GM19324 (cell line): ENCODE results near the gene CXCR5.

Experiments used
- ATAC-seq: cut with Tn5 transposase; IDR thresholded peaks from one replicate; pipeline ENCODE4 v1.9.1; 2021; ENCODE audit warnings: mild to moderate bottlenecking, moderate library complexity; ENCODE audit not compliant: unreplicated experiment, low FRiP score

The CXCR5 gene

GRCh38 chr11:118873804-118874203 lies 9.9 kb upstream of the CXCR5 start:
- ATAC-seq, result no peak

DNA sequence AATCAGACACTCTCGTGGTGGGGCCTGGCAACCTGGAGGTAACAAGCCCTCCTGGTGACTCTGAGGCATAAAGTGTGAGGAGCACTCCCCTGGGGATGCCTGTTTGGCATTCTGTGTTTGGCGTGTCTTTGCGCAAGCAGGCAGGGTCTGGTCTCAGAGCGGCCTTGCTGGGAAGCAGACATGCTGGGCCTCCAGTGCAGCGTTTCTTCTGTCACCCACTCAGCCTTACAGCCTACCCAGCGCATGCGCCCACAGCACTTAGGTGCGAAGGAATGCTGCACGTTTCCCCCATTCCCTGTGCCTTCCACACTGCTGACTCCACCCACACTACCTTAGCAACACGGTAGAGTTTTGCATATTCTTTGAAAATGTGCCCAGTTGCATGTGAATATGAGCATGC lies 7.4 kb upstream of the CXCR5 start:
- ATAC-seq, result no peak

GRCh38 chr11:118877487-118878162 lies 6.1 kb upstream of the CXCR5 start:
- ATAC-seq, result no peak

DNA sequence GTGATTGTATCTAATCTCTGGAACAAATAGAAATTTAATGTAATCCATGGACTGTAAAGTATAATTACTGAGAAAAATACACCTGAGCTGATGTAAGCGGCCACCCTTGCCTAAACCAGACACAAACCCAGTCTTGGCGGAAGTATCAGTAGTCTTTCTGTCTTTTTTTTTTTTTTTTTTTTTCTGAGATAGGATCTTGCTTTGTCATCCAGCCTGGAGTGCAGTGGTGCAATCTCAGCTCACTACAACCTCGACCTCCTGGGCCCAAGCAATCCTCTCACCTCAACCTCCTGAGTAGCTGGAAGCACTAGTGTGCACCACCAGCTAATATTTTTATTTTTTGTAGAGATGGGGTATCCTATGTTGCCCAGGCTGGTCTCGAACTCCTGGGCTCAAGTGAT lies 5.5 kb upstream of the CXCR5 start:
- ATAC-seq, result no peak

- ATAC-seq, result no peak
These were observed 2.5 kb upstream of the CXCR5 start for GRCh38 chr11:118881228-118881627.

- no peak for ATAC-seq
These were observed 1.2 kb upstream of the CXCR5 start for GRCh38 chr11:118882491-118882890.

DNA sequence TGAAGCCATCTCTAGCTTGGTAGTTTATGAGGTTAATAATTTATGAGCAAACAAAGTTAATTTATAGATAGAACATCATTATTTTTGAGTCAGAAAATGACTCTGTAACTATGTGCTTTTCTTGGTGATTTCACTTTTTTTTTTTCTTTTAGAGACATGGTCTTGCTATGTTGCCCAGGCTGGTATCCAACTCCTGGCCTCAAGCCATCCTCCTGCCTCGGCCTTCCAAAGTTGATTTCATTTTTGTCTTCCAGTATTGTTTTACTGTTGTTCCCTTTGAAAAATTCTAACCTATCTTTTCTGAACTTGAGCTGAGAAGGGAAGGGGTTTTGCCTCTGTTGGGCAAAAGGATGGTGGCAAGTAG lies 706 bp upstream of the CXCR5 start:
- ATAC-seq, result no peak

DNA sequence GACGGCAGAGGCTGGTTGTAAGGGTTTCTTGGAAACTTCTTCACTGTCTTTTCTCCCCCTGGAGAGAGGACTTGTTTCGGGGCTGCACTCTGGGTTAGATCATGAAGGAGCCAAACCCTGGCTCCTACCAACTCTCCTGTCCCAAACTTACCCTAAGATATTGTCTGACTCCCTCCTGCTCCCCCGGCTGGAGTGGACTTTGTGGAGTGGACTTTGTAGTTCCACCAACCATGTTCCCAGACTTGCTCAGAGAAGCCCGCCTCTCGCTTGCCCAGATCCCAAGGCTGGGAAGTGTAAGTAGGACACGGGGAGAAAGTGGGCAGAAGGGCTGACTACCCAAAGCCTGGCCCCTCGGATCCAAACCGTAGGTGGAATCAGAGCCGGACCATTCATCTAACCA lies 1.2 kb downstream of the CXCR5 start:
- no peak for ATAC-seq

DNA sequence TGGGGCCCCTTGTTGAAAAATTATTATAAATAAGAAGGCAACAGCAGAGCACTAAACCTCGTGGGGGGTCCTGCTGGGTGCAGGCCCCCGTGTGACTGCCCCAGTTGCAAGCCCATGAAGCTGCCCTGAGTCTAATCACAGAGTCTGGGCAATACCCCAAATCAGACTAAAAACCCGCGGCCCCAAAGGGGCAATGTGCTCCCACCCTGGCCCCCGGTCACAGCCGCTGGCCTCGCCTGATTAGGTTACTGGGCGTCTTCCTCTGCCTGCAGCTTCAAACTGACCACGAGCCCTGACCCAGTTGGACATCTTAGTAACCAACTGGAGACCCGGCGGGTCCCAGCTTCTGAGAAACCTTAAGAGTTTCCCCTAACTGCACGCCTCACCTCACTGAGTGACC lies 1.6 kb downstream of the CXCR5 start:
- ATAC-seq, result no peak

DNA sequence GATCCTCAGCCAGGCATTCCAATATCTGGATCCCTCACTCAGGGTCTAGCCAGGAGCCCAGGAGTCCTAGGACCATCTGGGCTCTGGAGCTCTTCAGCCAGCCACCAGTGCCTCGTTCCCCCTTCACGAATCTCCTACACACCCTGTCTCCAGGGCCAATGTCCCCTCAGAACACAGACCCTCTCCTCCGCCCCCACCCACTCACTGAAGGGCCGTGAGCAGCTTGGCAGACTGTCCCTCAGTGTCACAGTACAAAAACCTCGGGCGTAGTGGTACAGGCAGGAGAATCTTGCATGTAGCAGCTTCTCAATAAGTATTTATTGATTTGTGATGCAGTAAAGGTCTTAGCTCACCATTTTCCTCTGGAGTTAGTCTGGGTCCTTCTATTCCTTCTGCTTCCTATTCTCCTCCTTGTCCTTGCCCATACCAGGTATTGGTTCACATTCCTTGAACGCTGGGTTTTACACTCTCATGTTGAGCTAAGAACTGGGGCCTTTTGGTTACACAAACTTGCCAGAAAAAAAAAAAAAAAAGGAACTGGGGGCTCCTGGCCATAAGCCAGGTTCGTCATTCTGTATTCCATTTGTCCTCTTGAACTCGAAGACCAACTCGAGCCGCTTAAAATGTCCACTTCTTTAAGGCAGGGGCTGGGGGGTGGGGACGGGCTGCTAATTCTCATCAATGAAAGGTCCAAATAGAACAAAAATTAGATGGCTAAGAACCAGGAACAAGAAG lies 2.3 kb downstream of the CXCR5 start:
- ATAC-seq, result no peak

DNA sequence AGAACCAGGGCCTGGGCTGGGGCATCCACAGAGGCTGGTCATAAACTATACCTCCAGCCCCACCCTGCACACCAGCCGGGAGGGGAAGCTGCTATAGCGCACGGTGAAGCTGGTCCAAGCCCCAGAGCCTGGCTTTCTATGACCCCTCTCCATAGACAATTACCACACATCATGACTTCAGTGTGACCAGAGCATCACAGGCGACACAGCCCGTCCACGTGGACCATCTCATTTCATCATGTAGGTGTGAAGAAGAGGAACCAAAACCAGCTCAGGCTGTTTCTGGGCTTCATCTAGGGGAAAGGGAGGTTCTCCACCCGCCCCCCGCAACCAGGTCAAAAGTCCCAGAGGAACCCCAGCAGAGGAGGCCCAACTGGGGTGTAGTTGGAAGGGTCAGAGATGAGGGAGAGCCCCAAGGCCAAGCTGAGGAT lies 3.0 kb downstream of the CXCR5 start:
- ATAC-seq, result no peak

DNA sequence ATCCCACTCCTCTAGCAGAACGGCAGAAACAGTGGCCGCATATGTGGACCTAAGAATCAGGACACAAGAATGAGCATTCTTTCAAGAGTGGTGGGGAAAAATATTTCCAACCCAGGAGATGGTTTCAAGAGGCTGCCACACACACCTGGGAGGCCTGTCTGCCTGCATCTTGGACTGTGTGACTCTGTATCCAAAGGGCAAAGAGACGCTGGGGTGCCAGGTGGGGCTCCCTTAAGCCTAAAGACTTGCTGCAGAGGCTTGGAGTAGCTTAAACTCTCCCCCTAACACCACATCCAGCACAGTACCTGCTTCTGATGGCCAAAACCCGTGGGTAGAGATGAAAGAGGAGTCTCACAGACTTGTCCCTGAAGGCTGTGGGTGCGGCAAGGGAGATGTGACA lies 3.5 kb downstream of the CXCR5 start:
- no peak for ATAC-seq

DNA sequence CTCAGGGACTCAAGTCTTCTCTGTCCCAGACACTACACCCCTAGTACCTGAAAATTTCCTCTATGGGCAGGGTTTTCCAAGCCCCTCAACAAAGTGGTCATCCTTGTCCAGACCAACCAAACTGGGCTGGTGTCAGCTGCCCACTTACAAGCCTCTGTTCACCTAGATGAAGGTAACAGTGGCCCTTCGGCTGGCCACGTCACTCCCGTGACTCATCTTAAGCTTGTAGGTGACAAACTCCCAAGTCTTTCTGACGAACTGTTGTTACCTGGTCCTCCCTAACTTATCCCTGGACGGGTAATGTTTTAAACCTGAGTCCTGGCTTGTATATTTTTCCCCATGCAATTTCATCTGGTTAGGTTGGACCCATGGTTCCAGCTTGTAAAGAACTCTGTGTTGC lies 4.7 kb downstream of the CXCR5 start:
- ATAC-seq, result no peak

DNA sequence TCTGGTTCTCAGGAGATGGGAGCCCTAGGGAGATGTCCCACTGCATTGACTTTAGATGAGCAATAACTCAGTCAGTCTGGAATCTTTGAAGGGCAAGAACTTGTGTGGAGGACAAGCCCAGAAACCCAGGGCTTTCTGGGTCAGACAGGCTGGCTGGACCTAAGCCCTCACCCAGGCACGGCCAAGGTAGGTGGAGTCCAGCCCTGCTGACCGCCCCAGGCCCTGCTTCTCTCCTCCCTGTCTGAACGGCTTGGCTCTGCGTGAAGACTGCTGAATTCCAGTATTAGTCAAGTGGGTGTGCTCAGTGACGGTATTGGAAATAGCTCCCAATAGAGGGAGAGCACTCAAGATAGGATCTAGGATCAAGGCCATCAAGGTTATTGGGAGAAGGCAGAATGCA lies 6.1 kb downstream of the CXCR5 start:
- no peak for ATAC-seq

DNA sequence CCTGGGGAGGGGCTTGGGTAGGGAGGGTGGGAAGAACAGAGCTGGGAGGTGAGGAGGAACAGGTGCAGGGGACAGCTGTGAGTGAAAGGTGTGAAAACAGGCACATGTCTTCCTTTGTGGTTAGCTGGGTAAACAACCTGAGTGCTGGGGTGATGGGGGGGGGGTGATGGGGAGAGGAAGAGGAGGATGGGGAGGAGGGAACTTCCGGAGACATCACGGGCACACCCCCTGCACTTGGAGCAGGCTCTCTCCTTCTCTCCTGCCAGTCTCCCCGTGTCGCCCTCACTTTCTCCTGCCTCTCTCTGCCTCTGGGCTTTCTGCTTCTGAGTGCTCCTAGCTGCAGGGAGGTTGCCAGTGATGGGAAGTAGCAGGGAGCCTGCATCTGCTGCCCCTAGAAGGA lies 8.8 kb downstream of the CXCR5 start:
- no peak for ATAC-seq

DNA sequence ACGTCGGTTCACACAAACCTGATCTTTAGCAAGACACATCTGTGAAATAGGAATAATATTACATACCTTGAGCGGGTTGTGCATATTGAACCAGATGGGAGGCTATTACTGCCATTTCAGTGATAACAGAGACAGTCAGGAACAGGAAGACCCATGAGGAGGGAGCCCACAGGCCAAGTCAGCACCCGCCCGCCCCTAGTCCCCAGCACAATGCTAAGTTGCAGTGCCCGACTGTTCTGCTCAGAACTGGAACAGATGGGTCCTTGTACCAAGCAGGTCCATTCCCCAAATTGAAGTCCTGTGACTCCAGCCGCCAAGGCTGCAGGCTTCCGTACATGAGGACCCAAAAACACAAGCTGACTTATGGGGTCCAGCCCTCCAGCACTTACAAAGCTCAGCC lies 9.3 kb downstream of the CXCR5 start:
- ATAC-seq, result no peak

GRCh38 chr11:118893662-118894061 lies 10.0 kb downstream of the CXCR5 start:
- no peak for ATAC-seq

DNA sequence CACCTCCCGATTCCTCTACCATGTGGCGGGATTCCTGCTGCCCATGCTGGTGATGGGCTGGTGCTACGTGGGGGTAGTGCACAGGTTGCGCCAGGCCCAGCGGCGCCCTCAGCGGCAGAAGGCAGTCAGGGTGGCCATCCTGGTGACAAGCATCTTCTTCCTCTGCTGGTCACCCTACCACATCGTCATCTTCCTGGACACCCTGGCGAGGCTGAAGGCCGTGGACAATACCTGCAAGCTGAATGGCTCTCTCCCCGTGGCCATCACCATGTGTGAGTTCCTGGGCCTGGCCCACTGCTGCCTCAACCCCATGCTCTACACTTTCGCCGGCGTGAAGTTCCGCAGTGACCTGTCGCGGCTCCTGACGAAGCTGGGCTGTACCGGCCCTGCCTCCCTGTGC lies 10.5 kb downstream of the CXCR5 start:
- ATAC-seq, result no peak

GRCh38 chr11:118895093-118896039 lies 11.7 kb downstream of the CXCR5 start:
- ATAC-seq, result peak; percentile 38

GRCh38 chr11:118896472-118896913 lies 12.8 kb downstream of the CXCR5 start:
- no peak for ATAC-seq

DNA sequence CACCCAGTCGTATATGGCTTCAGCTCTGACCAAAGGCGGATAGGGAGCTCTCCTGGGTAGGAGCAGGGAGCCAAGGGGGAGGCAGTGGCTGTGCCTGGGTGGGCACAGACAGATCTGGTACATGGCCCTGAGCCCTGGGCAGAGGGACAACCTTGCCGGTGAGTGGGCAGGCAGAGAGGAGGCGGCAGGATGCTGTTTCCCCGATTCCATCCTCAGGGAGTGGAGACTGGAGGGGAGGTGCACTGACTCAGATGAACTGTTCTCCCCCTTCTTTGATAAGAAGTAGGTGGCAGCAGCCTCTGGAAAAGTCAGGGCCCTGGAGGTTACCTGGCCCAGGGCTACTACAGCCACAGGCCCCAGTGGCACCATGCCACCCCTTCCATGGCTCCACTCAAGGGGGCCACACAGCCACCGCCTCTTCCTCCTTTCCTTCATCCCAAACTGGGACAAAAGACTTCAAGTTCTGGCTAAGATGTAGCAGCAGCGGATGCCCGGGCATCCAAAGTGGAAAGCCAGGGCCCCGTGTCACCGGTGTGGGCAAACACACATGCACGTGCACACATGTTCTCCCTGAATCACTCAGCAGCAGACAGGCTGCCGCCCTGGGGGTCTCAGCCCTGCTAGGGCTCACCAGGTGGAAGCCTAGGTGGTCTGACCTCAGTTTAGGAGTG lies 13.4 kb downstream of the CXCR5 start:
- no peak for ATAC-seq
